HTR-8/SVneo (cell line): ENCODE data around the gene MORN3.
"Not testable (repeated sequence)": the region's sequence is repeated elsewhere in the genome, so short reads cannot be mapped to it uniquely, and the experiment has no call there.

ENCODE experiments used
- DNase-seq: peaks from one replicate; pipeline ENCODE4 v3.0.0; 2011; ENCODE audit warnings: low spot score, mixed read lengths; ENCODE audit not compliant: insufficient read length
- FAIRE-seq: peaks from 2 replicates; lab custom pipeline; 2011; peaks lifted over from hg19 to GRCh38; lab: Jason Lieb, UNC

Gene MORN3

DNA sequence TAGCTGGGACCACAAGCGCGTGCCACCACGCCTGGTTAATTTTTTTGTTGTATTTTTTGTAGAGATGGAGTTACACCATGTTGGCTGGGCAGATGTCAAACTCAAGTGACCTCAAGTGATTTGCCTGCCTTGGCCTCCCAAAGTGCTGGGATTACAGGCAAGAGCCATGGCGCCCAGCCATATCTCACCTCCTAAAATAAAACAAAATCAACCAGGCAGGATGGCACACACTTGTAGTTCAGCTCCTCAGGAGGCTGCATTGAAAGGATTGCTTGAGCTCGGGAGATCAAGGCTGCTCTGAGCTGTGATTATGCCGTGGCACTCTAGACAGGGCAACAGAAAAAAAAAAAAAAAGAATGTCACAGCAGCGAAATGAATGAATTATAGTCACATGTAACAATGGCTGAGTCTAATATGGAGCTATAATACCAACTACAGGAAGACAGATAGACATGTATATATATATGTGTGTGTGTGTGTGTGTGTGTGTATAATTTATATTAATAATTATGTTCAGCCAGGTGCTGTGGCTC is 23.8 kb upstream of the MORN3 start:
- FAIRE-seq: no peak
- DNase-seq: no peak

DNA sequence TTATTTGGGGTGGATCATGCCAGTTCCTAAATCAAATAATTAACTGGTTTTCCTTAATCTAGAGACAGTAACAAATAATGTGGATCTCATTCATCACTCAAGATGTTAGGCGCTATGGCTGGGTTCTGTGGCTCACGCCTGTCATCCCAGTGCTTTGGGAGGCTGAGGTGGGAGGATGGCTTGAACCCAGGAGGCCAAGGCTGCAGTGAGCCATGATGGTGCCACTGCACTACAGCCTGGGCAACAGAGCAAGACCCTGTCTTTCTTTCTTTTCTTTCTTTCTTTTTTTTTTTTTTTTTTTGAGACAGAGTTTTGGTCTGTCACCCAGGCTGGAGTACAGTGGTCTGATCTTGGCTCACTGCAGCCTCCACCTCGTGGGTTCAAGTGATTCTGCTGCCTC is 23.3 kb upstream of the MORN3 start:
- not testable (repeated sequence) for FAIRE-seq, DNase-seq

DNA sequence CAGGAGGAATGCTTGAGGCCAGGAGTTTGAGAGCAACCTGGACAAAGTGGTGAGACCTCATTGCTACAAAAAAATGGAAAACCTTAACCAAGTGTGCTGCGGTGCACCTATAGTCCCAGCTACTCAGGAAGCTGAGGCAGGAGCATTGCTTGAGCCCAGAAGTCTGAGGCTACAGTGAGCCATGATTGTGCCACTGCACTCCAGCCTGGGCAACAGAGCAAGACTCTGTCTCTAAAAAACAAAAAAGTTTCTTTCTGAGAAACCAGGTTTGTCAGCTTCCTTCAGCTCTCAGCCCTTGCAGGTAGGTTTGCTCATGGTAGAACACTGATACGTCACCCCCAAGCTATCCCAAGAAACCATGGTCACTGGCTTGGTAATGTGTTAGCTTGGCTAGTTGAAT is 20.0 kb upstream of the MORN3 start:
- FAIRE-seq: no peak

DNA sequence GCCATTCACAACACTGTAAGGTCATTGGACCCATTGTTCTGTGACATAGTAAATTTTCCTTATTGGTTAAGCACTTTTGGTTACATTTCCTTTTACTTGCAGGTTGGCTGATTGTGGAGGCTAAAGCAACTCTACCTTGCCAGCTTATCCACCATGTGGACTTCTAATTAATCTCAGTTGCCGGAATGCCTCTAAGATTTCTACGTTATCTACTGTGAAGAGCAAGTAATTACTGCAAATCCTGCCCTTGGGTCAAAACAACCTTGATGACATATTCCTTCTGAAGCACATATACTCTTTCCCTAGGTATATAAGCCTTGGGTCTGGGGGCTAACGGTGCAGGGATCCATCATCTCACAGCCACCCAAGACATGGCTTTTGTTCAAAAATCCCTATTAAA is 19.5 kb upstream of the MORN3 start:
- no peak for FAIRE-seq
- no peak for DNase-seq

More for the DNA sequence above, 20.0 kb upstream of the MORN3 start:
- DNase-seq: no peak

DNA sequence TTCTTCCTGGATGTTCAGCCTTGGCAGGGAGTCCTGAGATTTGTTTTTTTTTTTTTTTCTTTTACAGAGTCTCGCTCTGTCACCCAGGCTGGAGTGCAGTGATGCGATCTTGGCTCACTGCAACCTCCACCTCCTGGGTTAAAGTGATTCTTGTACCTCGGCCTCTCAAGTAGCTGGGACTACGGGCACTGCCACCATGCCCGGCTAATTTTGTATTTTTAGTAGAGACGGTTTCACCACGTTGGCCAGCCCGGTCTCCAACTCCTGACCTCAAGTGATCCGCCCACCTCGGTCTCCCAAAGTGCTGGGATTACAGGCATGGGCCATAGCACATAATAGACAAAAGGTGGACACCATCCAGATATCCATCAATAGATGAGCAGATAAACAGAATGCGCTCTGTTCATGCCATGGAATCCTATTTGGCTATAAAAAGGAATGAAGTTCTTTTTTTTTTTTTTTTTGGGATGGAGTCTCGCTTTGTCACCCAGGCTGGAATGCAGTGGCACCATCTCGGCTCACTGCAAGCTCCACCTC is 10.3 kb upstream of the MORN3 start:
- not testable (repeated sequence) for DNase-seq, FAIRE-seq

DNA sequence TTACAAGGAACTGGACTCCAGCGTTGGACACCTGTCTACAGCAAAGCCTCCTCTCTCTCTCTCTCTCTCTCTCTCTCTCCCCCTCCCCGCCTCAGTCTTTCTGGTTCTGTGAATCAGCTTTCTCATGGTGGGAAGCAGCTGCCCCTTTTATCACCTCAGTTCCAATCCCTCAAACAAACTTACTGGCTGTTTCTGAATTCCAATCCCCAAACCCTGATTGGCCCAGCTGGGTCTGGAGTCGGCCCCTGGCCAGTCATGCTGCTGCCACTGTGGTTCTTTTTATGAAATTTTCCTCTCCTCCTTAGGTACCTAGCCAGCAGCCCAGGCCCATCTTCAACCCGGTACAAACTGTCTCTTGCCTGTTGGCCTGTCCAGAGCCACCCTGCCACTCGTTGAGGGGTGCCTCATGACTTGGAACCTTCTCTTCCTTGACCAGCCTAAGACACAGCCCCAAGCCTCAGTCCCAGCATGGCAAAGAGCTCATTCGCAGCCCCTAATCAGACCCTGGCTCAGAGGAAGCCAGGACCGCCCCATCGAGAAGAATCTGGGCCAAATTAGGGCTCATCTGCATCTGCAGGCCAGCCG is 9.4 kb upstream of the MORN3 start:
- DNase-seq (no peak), FAIRE-seq (no peak)

DNA sequence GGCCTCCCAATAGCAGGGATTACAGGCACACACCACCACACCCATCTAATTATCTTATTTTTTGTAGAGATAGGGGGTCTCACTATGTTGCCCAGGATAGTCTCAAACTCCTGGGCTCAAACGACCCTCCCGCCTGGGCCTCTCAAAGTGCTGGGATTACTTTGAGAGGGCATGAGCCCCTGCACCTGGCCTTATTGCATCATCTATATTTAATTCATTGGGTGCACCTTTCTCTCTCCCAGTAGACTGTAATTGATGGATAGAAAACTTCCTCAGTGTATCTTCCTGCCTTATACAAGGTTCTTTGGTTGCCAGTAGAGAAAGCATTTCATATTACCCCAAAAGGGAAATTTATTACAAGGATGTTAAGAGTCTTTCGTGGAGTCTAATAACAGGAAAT is 8.9 kb upstream of the MORN3 start:
- DNase-seq: no peak
- FAIRE-seq: no peak

DNA sequence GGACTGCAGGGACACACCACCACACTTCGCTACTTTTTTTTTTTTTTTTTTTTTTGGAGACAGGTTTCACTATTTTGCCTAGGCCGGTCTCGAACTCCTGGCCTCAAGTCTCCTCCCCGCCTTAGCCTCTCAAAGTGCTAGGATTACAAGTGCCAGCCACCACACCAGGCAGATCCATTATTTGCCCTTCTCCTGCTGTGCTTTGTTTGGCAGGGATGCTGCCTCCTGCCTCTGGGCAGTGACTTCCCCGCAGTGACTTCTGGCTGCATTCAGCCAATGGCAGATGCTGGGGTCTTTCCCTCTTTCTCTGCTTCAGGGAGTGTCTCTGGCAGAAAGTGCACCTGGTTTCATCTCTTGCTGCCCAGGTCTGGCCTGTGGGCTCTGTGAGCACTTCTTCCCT is 6.7 kb upstream of the MORN3 start:
- FAIRE-seq (no peak), DNase-seq (no peak)

DNA sequence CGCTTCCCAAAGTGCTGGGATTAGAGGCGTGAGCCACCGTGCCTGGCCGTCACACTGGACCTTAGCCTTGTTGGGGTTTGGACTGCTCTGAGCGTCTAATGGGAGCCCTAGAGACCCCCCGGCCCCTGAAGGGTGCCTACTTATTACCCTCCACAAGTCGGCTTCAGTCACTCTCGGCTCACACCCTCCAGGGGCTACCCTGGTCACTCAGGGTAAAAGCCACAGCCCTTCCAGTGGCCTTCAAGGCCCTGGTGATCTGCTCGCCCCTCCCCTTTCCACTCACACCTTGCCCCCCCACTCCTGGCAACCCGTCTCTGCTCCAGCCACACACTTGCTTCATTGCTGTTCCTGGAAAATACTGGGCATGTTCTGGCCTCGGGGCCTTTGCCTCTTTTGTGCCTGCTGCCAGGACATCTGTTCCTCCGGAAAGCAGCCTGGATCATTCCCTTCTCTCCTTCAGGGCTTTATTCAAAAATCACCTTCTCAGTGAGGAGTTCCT is 3.6 kb upstream of the MORN3 start:
- FAIRE-seq: peak; percentile 48
- no peak for DNase-seq

DNA sequence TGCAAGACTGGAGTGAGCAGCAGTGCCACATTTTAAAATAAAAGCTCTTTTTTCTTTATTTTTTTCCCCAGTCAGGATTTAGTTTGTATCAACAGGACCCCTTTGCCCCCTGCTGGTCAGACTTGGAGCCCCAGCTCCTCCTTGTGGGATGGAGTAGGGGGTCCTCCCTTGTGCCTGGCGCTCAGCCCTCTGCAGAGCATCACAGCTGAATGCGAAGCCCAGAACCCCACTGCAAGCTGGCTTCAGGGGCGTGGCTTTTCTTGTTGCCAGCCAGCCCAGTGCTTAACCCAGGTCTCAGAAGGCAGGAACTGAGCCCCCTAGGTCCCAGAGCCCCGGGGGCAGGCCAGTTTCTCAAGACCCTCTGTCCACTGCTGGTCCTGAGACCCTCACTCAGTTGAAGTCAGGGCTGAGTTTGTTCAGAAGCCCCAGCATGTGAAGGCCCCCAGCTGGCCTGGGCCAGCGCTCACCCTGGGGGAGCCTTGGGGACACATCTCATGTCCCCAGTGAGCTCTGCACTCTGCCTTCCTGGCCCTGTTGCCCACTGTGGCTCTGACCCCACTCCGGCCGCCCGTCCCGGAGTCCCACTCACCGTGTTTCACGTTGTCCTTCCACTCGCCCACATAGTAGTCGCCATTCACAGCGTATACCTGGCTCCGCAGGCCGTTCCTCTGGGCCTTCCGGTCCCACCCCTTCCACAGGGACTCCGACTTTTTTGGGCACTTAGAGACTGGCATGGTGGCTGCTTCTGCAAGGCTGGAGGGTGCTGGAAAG is 519 bp downstream of the MORN3 start:
- no peak for FAIRE-seq
- no peak for DNase-seq

DNA sequence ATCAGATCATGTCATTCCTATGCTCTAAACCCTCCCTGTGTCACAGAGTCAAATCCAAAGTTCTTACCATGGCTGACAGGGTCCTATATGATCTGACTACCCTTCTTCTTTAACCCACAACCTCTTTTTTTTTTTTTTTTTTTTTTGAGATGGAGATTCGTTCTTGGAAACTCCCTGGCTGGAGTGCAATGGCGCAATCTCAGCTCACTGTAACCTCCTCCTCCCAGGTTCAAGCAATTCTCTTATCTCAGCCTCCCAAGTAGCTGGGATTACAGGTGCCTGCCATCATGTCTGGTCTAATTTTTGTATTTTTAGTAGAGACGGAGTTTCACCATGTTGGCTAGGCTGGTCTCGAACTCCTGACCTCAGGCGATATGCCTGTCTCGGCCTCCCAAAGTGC is 2.6 kb downstream of the MORN3 start:
- not testable (repeated sequence) for FAIRE-seq, DNase-seq

DNA sequence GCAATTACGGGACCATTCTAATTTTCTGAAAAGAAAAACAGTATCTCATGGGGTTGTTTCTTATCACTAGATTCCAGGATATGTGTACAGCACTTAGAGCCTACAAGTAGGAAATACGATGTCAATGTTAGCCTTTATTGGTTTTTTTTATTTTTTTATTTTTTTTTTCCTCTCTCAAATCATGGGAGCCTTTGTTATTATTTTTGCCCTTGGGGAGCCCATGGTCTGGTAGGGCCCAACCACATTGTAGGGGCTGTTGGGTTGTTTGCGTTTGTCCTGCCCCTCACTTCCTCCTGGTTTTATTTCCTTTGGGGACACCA is 5.9 kb downstream of the MORN3 start:
- no peak for FAIRE-seq
- DNase-seq: no peak

DNA sequence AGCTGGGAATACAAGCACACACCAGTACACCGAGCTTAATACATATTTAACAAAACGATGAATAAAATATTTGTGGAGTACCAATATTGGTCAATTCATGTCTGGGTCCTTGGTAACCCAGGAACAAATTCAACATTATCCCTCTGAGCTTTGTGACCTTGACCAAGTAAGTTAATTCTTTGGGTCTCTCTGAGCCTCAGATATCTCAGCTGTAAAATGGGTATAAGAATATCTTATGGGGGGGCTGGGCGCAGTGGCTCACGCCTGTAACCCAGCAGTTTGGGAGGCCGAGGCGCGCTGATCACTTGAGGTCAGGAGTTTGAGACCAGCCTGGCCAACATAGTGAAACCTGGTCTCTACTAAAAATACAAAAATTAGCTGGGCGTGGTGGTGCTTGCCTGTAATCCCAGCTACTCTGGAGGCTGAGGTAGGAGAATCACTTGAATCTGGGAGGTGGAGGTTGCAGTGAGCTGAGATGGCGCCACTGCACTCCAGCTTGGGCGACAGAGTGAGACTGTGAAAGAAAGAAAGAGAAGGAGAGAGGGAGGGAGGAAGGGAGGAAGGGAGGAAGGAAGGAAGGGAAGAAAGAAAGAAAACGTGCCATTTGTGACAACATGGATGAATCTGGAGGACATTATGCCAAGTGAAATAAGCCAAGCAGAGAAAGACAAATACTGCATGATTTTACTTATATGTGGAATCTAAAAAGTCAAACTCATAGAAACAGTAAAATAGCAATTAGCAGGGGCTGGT is 7.9 kb downstream of the MORN3 start:
- not testable (repeated sequence) for DNase-seq, FAIRE-seq

DNA sequence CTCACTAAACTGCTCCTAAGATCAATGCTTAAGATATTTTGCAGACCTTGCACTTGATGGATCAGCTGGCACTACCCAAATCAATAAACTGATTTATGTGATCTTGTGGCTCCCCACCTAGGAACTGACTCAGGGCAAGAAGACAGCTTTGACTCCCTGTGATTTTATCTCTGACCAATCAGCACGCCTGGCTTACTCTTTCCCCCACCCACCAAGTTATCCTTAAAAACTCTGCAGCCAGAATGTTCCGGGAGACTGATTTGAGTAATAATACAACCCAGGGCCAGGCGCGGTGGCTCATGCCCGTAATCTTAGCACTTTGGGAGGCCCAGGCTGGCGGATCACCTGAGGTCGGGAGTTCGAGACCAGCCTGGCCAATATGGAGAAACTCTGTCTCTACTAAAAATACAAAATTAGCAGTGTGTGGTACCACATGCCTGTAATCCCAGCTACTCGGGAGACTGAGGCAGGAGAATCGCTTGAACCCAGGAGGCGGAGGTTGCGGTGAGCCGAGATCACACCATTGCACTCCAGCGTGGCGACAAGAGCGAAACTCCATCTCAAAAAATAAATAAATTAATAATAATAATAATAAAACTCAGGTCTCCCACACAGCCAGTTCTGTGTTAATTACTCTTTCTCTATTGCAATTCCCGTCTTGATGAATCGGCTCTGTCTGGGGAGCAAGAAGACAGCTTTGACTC is 12.0 kb downstream of the MORN3 start:
- FAIRE-seq (no peak), DNase-seq (no peak)

DNA sequence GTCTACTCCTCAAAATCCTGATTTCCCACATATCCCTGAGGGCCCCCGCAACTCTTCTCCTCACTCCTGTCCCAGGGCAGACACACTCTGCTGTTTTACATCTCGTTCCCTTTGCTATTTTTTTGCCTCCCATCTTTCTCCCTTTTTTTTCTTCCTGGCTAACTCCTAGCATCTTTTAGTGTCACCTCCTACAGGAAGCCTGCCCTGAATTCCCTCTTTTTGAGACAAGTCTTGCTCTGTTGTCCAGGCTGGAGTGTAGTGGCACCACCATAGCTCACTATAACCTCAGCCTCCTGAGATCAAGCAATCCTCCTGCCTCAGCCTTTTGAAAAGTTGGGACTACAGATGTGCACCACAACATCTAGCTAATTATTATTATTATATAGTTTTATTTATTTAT is 13.3 kb downstream of the MORN3 start:
- DNase-seq (no peak), FAIRE-seq (no peak)

DNA sequence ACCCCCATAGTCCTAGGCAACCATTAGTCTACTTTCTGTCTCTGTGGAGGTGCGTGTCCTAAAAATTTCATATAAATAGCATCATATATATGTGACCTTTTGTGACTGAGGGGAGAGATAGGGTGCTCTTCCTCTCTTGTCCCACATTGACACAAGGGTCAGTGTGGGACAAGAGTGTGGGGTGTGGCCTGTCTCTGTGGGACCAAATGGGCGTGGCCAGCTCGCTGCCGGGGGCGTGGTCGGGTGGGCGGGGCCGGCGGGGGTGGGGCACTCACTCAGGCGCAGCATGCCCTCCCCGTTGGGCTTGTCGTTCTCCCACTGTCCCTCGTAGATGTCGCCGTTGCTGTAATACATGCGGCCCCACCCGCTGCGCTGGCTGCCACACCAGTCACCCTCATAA is 15.5 kb downstream of the MORN3 start:
- DNase-seq: no peak
- no peak for FAIRE-seq

DNA sequence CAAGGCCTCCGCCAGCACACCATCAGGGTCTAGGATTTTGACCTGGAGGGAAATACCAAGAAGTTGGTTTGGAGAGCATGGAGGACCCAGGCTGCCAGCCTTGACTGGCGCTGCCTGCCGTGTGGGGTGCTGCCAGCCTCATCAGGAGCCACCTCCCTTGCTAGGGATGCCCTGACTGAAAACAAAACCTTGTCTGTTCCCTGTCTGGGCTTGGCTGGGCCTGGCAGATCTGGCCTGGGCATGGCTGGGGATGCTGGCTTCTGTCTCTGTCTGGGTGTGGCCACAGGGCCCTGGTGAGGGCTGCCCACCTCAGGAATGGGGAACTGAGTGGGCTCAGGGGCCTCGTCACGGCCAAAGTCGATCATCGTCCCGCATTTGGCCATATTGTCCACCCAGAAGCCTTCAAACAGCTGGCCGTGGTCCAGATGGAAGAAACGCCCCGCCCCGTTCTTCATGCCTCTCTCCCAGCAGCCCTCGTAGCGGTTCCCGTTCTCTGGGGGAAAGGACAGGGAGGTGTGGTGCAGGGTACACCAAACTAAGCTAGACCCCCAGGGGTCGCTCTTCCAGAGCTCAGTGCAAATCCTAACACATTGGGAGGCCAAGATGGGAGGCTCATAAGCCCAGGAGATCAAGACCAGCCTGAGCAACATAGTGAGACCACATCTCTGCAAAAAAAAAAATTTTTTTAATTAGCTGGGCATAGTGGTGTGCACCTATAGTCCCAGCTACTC is 16.5 kb downstream of the MORN3 start:
- DNase-seq (no peak), FAIRE-seq (no peak)

DNA sequence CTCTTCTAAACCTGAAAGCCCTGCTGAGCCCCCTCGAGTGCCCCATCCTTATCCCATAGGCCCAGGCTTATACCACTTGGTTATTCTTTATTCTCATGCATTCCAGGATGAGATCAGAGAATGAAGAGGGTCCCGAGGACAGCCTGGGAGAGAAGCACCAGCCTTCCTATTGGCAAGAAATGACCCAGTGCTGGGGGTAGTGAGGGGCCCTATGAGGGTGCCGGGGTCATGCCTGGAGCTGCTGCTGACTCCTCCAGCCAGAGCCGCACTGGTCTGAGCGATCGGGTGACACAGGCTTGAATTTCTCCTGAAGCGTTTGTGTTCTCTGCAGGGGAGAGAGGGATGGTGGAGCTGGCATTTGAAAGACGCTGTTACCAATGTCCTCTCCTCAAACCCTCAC is 18.1 kb downstream of the MORN3 start:
- DNase-seq (no peak), FAIRE-seq (no peak)

DNA sequence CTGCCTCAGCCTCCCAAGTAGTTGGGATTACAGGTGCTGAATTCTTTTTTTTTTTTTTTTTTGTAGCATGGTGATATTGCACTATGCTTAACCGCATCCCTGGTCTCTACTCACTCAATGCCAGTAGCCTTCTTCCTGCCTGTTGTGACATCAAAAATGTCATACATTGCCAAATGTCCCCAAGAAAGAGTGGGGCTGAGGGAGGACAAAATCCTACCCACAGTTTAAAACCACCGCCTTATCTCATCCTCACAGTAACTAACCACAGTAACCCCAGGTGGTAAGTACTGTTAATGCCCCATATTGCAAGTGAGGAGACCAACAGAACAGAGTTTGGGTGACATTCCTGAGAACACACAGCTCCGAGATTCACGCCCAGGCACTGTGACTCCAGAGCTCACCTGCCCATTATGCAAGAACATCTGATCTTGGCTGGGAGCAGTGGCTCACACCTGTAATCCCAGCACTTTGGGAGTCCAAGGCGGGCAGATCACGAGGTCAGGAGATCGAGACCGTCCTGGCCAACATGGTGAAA is 19.6 kb downstream of the MORN3 start:
- FAIRE-seq (no peak), DNase-seq (no peak)
